Effector CD8-positive, alpha-beta T cell (primary cell): ENCODE data around the gene MPPED1.
A peak's percentile ranks its signal among the peaks of the same experiment; 100 is the strongest.

Experiments
- DNase-seq: peaks from one replicate; lab custom pipeline; 2025; lab: John Stamatoyannopoulos, UW
- total RNA-seq, 4 experiments: gene quantifications; one replicate each; lab custom pipeline; 2026; lab: John Stamatoyannopoulos, UW

The MPPED1 gene, protein sequence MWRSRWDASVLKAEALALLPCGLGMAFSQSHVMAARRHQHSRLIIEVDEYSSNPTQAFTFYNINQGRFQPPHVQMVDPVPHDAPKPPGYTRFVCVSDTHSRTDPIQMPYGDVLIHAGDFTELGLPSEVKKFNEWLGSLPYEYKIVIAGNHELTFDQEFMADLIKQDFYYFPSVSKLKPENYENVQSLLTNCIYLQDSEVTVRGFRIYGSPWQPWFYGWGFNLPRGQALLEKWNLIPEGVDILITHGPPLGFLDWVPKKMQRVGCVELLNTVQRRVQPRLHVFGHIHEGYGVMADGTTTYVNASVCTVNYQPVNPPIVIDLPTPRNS
- total RNA-seq = 0 to 0.09 (median 0) reads per million in 4 experiments

DNA sequence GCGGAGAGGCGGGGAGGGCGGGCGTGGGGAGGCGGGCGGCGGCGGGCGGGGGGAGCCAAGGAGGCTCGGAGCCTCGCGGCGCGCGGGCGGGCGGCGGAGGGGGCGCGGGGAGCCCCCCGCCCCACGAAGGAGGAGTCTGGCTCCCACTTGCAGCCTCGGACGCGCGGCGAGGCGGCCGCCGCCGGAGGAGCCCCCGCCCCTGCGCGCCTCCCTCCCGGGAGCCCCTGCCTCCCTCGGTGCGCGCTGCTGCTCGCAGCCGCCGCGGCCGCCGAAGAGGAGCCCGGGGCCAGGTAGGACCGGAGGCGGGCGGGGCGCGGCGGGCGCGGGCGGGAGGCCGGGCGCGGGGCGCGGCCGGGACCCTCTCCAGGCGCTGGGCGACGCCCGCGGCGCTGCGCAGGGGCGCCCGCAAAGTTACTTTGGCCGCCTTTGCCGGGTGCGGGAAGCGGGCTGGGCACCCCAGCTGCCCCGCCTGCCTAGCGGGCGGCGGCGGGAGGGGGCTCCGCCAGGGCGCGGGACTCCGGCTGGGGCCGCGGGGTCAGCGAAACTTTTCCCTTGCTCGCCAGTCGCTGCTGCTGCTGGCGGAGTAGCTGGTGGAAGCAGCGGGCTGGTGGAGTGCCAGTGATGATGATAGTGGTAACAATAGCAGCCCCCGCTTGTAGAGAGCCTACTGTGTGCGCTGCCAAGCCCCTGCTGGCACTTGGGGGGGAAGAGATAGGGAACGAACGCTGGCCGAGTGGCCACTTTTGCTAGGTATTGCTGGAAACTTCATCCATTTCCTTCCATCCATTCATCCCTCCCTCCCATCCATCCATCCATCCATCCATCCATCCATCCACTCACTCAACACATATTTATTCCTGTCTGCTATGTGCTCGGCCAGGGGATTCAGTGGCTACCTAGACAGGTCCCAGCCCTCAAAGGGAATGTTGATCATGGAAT is at the start of gene MPPED1:
TSS of gene MPPED1 (plus strand) at position 146 of the 939 bp plus-strand sequence. CDS start 12,972 bp downstream, outside the sequence.
- DNase-seq = no peak

DNA sequence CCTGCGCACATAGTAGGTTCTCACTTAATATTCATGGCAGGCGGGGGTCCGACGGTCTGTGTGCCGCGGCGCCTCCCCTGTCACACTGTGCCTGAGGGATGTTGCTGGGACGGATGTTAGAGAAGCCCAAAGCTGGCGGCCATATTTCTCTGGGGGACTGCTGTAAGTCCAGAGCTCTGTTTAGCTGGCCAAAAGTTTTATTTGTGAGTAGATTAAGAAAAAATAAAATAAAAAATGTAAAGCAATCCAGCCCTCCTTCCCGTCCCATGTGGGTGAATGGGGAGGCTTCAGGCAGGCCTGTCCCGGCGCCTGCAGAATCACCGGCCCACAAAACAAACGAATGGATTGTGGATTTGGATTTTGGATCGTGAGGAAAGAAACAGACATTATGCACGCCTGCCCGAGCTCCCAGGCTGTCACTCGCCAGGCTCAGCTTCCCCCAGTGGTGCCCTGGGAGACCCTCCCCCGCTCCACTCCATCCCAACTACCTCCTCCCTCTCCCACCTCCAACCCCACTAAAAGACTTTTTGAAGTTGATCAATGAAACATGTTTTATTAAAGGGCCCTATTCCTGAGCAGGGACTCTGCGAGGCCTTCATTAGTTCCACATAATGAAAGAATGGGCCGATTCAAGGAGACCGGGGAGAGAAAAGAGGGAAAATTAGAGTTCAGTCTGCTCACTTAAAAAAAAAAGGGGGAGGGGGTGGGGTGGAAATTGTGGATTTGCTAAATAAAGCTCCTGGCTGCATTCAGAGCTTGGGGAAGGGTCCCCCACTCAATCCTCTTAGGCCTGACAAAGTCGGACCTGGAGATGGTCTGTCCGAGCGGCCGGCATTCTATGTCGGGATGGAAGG is 48.3 kb upstream of the MPPED1 start:
- DNase-seq = no peak

DNA sequence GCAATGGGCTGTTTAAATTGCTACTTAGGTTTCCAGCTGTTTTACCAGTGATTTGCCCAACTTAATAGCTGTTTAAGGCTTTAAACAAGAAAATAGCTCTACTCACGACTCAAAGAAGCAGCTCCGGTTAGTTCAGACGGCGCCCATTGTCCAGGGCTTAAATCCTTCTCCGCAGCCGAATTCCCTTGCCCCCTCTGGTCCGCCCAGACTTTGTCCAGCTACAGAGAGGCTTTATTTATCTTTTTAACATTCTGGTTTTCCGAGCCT is 47.7 kb upstream of the MPPED1 start:
- no peak for DNase-seq

DNA sequence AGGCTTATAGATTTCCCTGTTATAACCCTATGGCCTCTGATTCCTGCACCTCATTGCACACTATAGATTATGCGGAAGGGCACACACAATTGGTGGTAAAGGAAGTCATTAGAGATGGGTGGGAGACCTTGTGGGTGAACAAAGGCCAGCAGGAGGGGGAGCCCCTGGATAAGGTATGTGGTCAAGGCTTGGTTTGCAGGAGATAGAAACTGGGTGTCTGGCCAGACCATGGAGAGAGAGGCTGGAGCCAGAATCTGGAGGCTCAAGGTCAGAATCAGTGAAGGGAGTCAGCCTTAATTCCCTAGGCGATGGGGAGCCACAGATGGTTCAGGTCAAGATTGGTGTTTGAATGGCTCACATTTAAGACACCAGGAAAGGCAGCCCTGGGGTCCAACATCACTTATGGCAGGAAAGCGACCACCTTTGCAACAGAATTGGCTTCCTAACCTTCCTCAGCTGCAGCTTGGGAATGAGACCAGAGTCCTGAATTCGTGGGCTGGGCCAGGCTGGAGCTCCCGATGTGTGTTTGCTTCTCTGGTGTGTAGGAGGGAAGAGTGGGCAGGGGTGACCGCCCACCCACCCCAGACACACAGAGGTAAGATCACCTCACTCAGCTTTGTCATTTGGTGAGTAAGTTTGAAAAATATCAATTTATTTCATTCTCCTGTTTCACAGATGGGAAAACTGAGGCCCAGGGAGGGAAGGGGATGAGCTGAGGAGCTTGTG is 45.9 kb upstream of the MPPED1 start:
- no peak for DNase-seq

DNA sequence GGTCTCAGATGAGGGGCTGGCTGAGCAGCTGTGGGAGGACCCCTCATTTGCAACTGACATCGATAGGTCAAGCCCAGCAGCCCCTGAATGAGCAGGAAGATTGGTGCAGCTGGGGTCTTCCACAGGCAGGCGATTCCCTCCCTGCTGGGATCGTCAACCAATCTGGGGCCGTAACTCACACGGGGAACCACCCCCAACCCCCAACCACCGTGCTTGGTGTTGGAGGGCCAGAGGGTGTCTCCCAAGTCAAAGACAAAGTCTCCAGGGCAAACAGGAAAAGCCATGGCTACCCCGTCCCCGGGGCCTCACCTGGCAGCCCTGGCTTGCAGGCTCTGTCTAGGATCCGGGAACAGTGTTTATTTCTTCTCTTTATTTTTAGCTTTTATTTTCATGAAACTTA is 41.8 kb upstream of the MPPED1 start:
- DNase-seq = no peak

DNA sequence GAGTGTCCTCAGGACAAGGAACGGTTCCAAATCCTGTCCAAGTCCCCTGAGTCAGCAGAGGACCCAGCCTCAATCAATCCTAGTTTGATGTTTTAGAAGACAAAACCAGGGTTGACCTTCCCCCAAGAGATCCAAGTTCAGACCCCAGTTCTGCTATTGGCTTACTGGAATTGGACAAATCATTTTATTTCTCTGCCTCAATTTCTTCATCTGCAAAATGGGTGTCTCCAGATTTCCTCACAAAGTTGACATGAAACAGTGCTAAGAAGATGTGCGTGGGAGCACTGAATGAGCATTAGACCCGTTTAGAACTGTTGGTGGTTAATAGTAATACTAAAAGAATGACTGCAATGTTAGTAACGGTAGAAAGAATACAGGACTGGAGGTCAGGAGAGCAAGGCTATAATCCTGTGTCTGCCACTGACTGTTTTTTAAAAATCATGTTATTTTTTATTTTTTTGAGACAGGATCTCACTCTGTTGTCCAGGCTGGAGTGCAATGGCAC is 35.8 kb upstream of the MPPED1 start:
- DNase-seq = no peak

DNA sequence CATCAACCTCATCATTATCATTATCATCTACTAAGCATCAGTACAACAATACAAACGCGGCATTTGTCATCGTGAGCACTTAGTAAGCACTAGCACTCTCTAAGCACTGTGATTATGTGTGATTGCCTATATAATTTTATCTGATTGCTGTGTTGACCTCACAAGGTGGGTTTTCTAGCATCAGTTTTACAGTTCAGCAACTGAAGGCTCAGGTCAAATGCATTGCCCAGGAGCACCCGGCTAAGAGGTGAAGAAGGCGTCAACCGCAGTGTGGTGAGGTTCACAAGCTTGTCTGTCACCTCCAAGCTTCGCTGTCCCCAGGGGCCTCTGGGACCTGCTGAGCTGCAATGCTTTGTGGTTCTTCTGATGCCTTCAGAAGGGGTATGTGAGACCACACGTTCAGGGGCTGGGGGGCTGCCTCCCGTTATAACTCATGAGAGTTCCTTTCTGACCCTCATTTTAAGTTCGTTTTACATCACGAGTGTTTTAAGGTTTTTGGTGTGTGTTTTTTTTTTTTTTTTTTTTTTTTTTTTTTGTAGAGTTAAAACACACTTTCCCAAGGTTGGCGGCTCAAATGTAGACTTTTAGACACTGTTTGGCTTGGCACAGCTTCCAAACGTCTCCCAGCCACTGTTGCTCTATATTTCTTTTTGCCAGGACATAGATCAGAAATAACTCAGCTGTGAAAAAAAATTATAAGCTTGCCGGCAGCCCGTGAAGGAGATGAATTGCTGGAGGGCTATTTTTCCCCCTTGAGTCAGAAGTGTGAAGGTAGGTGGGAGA is 34.9 kb upstream of the MPPED1 start:
- no peak for DNase-seq

DNA sequence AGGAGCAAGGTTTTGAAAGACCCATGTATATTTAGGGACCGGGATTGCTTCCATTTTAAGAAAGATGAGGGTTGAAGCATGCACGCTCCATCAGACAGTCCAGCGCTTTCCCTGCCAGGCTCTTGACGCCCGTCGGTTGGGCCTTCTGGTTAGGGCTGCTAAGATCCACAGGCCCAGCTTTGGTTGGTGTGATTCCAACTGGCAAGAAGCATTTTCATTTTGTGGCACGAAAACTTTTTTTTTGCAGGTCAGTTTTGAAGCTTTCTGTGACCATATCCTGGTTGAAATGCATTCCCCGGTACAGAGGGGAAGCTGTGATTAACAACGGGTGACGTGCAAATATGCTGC is 34.3 kb upstream of the MPPED1 start:
- DNase-seq = no peak

DNA sequence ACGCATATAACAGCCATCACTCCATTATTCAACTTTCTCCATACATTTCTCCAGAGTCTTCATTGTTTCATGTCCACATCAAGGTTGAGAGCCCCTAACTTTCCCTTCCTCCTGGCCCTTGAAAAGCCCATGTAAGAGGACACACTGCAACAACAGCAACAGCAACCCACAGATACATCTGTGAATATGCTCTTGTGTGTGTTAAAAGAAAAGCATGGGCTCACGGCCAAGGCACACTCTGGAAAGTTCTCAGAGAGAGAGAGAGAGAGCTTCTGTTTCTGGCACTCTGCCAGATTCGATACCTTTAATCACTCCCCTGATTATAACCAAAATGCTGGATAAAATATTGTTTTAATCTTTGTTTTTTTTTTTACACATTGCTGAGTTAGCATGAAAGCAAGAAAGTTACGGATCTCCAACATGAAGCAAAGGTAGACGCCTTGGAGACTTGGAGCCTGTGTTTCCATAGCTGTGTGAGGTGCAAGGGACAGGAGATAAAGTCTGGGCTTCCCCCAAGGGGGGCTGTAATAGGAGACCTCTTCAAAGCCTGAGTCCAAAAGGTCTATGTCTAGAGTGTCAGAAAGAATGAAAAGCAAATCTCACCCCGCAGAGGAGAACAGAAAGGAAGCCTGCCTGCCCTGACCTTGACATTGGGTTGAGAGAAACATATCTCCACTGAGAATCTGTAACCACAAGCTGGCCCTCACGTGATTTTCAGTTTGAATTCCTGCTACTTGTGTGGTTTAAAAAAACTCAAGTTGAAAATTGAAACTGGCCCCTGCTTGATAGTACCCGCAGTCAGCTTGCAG is 33.7 kb upstream of the MPPED1 start:
- DNase-seq = no peak

DNA sequence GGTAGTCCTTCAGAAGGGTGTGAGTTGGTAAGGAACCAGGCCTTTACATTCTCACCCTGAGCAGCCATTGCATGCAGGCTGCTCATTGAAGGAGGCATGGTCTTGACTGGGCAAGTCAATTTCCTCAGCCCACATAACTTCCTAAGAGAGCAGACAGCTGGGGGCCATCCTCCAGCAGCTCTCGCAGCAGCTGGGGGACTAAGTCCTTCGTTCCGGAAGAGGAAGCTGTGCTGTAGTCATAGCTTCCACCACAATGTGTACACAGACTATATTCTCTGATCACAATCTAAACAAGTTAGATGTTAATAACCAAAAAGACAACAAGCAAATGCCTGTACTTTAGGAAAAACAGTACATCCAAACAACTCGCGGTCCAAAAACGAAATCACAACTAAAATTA is 30.1 kb upstream of the MPPED1 start:
- DNase-seq = no peak

DNA sequence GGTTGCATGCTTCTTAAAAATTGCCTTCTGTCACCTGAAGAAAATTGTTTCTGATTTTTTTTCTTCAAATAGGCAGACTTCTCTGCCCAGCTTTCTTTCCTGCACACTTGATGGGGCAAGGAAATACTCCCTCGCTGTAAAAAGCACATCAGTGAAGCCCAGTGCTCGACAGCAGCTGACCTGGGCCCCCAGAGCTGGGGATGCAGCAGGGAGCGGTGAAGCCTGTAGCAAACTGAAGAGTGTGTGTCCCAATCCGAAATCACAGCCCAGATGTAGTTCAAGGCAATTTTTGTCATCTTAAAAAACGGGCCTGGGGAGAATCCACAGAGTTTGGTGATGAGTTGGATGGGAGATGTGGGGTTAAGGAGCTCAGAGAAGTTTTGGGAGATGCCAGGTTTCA is 27.0 kb upstream of the MPPED1 start:
- DNase-seq = no peak

DNA sequence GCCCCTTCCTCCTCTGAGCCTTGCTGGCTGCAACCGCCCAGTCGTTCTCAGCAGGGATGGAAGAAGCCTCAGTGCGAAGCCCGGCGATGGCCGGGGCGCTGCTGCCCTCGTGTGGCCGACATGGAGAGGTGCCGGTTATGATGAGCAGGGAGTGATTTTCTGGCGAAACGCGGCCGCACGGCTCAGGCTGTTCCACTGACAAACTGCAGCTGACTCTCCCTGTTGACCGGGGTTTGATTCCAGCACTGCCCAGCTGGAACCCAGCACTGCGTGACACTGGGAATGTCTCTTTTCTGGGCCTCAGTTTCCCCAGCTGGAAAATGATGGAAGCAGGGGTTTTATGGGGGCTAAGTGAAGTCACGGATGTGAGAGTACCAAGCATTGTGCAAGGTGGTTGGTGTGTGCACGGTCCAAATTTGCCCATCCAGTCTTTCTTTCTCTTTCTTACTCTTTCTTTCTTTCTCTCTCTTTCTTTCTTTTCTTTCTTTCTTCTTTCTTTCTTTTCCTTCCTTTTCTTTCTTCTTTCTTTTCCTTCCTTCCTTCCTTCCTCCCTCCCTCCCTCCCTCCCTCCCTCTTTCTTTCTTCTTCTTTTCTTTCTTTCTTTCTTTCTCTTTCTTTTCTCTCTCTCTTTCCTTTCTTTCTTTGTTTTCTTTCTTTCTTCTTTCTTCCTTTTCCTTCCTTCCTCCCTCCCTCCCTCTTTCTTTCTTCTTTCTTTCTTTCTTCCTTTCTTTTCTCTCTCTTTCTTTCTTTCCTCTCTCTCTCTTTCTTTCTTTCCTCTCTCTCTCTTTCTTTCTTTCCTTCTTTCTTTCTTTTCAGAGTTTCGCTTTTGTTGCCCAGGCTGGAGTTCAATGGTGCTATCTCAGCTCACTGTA is 25.8 kb upstream of the MPPED1 start:
- DNase-seq = peak; percentile 36

DNA sequence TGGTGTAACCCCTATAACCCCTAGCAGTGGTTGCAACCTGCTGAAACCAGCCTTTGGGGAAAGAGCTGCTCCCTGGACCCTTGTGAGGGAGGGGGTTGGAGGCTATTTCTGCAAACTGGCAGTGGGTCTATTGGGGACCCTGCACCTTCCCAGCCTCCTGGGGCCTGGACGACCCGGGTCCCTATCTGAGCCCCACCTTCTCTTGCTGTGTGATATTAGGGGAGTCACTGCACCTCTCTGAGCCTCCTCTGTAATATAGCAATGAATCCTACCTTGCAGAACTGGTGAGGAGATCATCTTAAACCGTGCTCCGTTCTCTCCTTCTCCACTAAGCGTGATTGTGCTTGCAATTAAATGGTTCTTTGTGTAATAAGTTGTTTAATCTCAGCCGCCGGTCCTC is 24.0 kb upstream of the MPPED1 start:
- no peak for DNase-seq

DNA sequence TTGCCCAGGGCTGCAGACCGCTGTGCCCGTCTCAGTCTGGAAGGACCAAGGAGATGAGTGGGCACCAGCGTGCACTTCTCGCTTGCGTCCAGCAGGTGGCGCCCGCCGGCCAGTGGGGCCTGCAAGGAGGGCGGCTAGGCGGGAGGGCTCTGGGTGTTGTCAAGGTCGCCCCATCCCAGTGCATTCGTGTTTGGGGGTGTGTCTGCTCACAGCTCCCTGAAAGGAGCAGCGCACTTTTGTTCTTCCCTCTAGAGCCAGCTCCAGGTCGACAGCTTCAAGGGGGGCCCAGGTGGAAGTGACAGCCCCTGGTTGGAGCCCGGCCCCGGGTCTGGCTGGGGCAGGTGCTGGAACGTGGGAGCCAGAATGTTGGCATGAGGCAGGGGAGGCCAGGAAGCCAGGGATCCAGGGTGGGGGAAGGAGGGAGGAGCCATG is 23.4 kb upstream of the MPPED1 start:
- DNase-seq = peak; percentile 53

DNA sequence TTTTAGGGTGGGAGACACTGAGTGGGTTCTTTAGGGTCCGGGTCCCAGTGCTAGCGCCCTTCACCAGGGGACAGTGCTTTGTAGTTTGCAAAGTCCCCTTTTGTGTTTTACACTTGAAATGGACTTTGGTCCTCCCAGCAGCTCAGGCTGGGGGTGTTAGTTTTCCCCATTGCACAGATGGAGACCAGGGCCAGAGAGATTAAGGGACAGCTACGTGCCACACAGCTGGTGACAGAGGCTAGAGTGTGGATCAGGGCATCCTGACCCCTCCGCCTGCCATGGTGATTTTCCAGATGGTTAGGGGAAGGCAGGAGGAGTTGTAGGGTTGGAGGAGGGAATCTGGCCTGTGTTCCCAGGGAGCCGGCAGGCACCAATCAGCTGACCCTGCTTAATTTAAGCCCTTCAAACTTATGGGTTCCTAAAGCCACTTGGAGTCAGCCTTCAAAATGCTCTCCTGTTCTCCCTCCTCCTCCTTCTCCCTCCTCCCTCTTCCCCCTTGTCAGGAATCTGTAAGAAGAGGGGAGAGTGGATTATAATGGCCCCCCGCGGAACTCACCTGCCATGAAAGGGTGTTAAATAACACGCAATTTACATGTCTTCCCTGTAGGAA is 22.5 kb upstream of the MPPED1 start:
- DNase-seq = no peak

DNA sequence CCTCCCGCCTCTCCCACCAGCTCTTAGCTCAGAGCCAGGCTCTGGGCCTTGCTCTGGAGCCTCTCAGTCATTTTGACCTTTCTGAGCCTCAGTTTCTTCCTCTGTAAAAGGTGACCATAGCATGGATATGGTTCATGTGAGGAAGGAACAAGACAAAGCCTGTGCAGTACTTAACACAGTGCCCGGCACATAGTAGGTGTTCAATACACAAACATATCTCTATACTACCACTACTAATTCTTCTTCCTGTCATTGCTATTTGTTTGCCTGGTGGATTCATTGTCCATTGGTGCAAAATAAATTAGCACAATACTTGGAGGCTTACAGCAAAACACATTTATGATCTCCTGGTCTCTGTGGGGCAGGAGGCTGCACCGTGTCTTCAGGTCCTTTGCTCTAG is 21.6 kb upstream of the MPPED1 start:
- DNase-seq = no peak

DNA sequence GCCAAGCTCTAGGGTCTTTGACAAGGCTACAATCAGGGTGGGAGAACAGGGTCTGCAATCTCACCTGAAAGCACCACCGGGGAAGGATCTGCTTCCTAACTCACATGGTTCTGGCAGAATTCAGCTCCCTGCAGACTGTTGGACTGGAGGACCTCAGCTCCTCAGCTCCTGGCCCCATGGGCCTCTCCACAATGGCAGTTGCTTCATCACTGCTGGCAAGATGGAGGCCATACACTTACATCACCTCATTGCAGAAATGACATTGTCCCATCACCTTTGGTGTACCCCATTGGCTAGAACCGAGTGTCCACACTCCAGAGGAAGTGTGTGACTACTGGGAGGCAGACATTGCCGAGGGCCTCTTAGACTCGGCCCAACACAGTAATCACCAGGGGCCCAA is 20.9 kb upstream of the MPPED1 start:
- no peak for DNase-seq

DNA sequence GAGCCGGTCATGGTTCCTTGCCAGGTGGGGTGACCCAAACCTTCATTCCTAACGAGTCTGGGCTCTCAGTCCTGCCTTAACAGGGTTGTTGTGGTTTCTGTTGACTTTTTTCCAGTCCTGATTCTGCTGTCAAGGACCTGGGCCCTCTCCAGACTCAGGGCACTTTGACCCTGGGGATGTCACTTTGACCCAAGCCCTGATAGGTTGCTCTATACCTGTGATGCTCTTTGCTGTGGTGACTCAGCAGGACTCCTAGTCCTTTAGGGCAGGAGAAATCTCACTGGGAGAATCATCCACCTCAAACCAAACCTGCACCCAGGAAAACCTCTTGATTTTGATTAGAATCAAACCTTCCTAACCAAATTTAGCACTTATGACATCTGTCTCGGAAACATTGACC is 20.5 kb upstream of the MPPED1 start:
- DNase-seq = no peak
